GM12873 (cell line): ENCODE results near the gene OSCP1.

Experiments used
- TF ChIP-seq, protein P1 (sequence below): IDR thresholded peaks from 2 replicates; pipeline ENCODE4 v1.5.1; 2012; ENCODE audit warnings: low read depth, mild to moderate bottlenecking, moderate library complexity, low read length, control low read depth; ENCODE audit not compliant: insufficient read depth; ENCODE audit errors: missing control alignments

The OSCP1 gene

GRCh38 chr1:36467027-36467410 is 16.8 kb upstream of the OSCP1 start:
- TF ChIP-seq, protein P1, sequence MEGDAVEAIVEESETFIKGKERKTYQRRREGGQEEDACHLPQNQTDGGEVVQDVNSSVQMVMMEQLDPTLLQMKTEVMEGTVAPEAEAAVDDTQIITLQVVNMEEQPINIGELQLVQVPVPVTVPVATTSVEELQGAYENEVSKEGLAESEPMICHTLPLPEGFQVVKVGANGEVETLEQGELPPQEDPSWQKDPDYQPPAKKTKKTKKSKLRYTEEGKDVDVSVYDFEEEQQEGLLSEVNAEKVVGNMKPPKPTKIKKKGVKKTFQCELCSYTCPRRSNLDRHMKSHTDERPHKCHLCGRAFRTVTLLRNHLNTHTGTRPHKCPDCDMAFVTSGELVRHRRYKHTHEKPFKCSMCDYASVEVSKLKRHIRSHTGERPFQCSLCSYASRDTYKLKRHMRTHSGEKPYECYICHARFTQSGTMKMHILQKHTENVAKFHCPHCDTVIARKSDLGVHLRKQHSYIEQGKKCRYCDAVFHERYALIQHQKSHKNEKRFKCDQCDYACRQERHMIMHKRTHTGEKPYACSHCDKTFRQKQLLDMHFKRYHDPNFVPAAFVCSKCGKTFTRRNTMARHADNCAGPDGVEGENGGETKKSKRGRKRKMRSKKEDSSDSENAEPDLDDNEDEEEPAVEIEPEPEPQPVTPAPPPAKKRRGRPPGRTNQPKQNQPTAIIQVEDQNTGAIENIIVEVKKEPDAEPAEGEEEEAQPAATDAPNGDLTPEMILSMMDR, result no peak

GRCh38 chr1:36466370-36467026 is 16.2 kb upstream of the OSCP1 start:
- TF ChIP-seq, protein P1, result no peak

GRCh38 chr1:36465731-36466369 is 15.6 kb upstream of the OSCP1 start:
- TF ChIP-seq, protein P1, result no peak

DNA sequence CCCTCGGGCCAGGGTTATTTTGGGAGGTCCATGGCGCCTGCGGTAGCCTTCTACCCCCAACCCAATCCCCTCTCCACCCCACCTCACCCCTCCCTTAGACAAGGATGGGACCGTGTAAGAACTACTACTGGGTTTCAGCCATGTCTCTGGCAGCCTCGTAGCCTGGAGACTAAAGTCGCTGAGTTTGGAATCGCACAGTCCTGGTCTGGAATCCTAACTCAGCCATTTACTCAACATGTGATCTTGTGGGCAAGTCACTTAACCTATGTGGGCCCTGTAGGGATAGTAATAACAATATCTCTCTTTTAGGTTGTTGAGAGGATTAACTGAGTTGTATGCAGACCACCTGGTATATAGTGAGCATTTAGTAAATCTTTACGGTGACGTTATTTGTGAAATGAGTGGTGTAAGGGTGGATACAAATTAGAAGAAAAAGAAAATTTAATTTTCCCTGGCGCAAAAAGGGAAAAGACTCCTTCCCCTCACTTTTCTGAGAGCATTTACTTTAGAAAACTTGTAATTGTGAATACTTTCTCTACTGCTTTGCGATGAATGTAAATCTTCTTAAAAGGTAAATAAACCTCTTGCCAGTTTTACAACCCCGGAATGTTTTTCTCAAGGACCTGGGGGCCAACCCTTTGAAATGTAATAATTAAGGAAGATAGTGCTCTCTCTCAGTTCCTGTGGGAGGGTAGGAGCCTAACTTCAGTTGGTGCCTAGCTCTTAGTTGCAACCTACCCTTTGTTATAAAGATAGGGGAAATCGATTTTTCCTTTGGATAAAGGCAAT is 14.5 kb upstream of the OSCP1 start:
- TF ChIP-seq, protein P1, result no peak

GRCh38 chr1:36463803-36464604 is 13.8 kb upstream of the OSCP1 start, which contains the start of gene MRPS15:
TSS of gene MRPS15 (minus strand) at chr1:36464384. CDS start at chr1:36464275, 109 bp downstream.
- TF ChIP-seq, protein P1, result no peak

DNA sequence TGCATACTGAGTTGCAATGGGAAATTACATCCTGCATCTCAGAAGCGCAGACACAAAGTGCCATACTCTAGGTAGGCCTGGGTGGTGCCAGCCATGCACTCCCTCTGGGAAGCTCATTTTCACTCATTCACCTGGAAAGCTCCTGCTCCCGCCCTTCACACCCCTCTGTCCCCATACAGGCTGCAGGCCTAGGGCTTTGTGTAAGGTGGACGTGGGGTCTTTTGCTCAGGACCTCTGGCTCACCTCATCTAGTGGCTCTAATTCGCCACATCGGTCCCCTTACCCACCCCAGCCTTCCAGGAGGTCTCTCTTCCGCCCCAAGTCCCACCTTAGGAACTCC is 13.2 kb upstream of the OSCP1 start:
- TF ChIP-seq, protein P1, result no peak
